Stomach (tissue), 9 donors: ENCODE data around the gene ZMPSTE24. TPM values are rescaled to one million over a fixed set of nuclear protein-coding genes. Genes with fewer than 3 reads are reported as not detected.

Experiments used
- DNase-seq, 2 donors: peaks; one replicate each; pipeline versions ENCODE4 v3.0.0 to v3.0.0-alpha.2; 2013 to 2019
- H3K27ac ChIP-seq, 5 donors: fragments of 200-600 bp in 4 of 5; sonication (generic) in 4 of 5; one replicate each; pipeline ENCODE4 v1.5.1; 2013 to 2019; ENCODE audit warnings: mild to moderate bottlenecking in 1 of 5, moderate library complexity in 1 of 5
- H3K27me3 ChIP-seq, 3 donors: fragments of 200-600 bp; sonication (generic); one replicate each; pipeline ENCODE4 v1.5.1; 2017 to 2019; ENCODE audit warnings: mixed run types in 1 of 3
- H3K36me3 ChIP-seq, 4 donors: fragments of 200-600 bp; sonication (generic); 1 replicate in 3 of 4; 2 replicates in 1 of 4; pipeline ENCODE4 v1.5.1; 2016 to 2019
- H3K4me1 ChIP-seq, 4 donors: fragments of 200-600 bp; sonication (generic); one replicate each; pipeline ENCODE4 v1.5.1; 2016 to 2019
- H3K4me3 ChIP-seq, 4 donors: fragments of 200-600 bp; sonication (generic) in 3 of 4; one replicate each; pipeline ENCODE4 v1.5.1; 2016 to 2019; ENCODE audit warnings: mild to moderate bottlenecking in 1 of 4
- H3K9me3 ChIP-seq, 4 donors: fragments of 200-600 bp; sonication (generic); one replicate each; pipeline ENCODE4 v1.5.1; 2016 to 2019
- EP300 ChIP-seq: sonication (generic); formaldehyde crosslinking; IDR thresholded peaks from one replicate; pipeline ENCODE4 v1.6.1; 2017; ENCODE audit warnings: antibody characterized with exemption
- POLR2A ChIP-seq, 4 donors: fragments of 450-650 bp; IDR thresholded peaks; one replicate each; pipeline ENCODE4 v1.6.1; 2016; ENCODE audit warnings: antibody characterized with exemption in 4 of 4, control low read depth in 2 of 4, mild to moderate bottlenecking in 1 of 4, moderate library complexity in 1 of 4
- POLR2AphosphoS5 ChIP-seq, 3 donors: sonication (generic); formaldehyde crosslinking; IDR thresholded peaks; one replicate each; pipeline ENCODE4 v1.6.1; 2016; ENCODE audit warnings: antibody characterized with exemption in 3 of 3
- WGBS, 5 donors: extraction: QIAGEN DNeasy Blood & Tissue Kit in 3 of 5; methylation state at CpG; one replicate each; pipeline versions ENCODE4 v1.1.5 to v1.1.7; 2013 to 2018; 5-methylcytosine and 5-hydroxymethylcytosine counted together
- intact Hi-C: fragments of 100-400 bp; cut with DNase I; formaldehyde crosslinking; loops from one replicate; pipeline ENCODE4 v1.15.1; 2023; ENCODE audit warnings: low total_unique reads
- polyA plus RNA-seq, 3 donors: library from polyadenylated mRNA; stranded (reverse); fragments of 200-250 nt; gene quantifications; one replicate each; pipeline ENCODE4 v1.2.3, GENCODE V29; 2013
- total RNA-seq, 5 donors: library from RNA; depleted of rRNA; stranded (reverse); fragments of >200 nt; gene quantifications; one replicate each; pipeline versions ENCODE4 v1.1.0 to v1.2.3, GENCODE V29; 2014 to 2016
- TF ChIP-seq, protein P1 (sequence below), 7 experiments: fragments of 450-650 bp in 4 of 7; fragments of 200-600 bp in 3 of 7; sonication (generic) in 3 of 7; IDR thresholded peaks; one replicate each; pipeline ENCODE4 v1.5.1; 2016 to 2019; ENCODE audit warnings: antibody characterized with exemption in 7 of 7, control low read depth in 2 of 7, mild to moderate bottlenecking in 1 of 7
- donor health status: healthy with polysubstance abuse.
- donor health status: Bipolar disorder and iron deficiency.
- donor health status: healthy.

Gene ZMPSTE24
- total and polyA plus RNA-seq, 8 donors: 7.8 to 67.7 (median 16.8) TPM

DNA sequence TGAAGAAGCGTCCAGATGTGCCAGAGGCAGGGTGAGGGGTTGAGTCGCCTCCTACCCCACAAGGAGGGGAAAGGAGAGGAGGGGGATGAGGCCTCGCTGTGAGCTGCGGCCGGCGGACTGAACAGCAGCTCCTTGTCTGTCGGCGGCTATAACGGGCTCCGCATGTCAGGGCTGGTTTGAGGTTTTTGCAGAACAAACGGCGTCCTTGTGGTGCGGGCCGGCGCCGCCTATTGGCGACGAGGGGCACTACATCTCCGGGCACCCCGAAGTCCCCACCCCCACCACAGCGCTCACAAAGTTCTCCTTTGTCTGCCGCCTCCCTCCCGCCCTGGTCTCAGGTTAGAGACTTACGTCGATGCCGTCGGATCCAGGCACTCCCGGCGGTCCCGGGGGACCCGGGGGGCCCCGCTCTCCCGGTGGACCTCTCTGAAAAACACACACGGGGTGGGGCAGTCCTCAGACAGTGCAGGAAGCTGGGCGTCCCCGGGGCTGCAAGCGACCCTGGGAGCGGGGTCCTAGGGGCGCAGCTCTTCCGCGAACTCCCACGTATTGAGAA is 57.3 kb downstream of the ZMPSTE24 start:
- peak; percentile 83 to 96 for DNase-seq
- Histone ChIP-seq H3K27me3 (peaks cover 4 to 46% (median 16%) of the 10 kb centered on the region in 3 donors), H3K36me3 (no peaks in the 10 kb centered on the region), H3K4me1 (peaks cover 24 to 47% (median 34%) of the 10 kb centered on the region in 4 donors), H3K4me3 (peak overlapping the region; percentile 43 to 71 (median 52)), H3K27ac (peak overlapping the region in 2 of 5 donors; percentile 2 to 24), H3K9me3 (no peaks in the 10 kb centered on the region)
- intact Hi-C loops: no loop called here
- no peak for TF ChIP-seq POLR2A (IDR thresholded peaks at IDR 0.05)
- TF ChIP-seq POLR2AphosphoS5 (IDR thresholded peaks at IDR 0.05): peak in 1 of 3 donors; percentile 35
- no peak for TF ChIP-seq EP300
- TF ChIP-seq, protein P1, sequence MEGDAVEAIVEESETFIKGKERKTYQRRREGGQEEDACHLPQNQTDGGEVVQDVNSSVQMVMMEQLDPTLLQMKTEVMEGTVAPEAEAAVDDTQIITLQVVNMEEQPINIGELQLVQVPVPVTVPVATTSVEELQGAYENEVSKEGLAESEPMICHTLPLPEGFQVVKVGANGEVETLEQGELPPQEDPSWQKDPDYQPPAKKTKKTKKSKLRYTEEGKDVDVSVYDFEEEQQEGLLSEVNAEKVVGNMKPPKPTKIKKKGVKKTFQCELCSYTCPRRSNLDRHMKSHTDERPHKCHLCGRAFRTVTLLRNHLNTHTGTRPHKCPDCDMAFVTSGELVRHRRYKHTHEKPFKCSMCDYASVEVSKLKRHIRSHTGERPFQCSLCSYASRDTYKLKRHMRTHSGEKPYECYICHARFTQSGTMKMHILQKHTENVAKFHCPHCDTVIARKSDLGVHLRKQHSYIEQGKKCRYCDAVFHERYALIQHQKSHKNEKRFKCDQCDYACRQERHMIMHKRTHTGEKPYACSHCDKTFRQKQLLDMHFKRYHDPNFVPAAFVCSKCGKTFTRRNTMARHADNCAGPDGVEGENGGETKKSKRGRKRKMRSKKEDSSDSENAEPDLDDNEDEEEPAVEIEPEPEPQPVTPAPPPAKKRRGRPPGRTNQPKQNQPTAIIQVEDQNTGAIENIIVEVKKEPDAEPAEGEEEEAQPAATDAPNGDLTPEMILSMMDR (IDR thresholded peaks at IDR 0.05): peak in 5 of 7 experiments; percentile 84 to 98 (median 95)
- 2 to 3% (median 2%) methylated on average over 21 to 42 of the region's 42 CpGs for WGBS, 5 donors

DNA sequence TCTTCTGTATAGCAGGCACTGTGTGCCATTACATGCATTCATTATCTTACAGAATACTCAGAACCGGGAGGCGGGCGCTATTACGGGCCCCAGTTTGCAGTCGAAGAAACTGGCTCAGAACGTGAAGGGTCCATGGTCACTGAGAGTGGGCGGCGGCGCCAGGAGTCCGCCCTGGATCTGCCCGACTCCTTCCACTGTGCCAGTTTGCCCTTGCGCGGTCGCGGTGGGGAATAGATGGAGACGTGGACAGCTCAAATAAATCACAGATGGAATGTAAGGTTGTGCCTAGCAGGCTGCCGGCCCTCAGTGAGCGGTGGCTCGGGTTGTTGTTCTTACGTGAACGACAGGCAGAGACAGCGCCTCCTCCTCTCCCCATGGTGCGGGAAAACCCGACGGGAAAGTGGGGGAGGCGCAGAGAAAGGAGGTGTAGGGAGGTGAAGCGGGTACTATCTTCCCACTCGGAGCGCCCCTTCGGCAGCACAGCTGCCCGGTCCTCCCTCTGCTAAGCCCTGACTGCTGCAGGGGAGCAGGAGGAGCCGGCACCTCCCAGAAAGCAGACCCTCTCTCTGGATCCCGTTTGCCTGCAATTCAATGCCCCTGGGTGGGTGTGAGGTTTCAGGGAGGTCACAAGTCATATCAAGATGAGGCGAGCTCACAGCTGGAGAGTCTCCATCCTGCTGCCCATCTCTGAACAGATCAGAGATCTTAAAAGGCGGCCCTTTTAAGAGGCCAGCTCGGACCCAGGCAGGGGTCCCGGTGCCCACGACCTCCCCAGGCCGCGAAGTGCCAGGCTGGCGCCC is 58.0 kb downstream of the ZMPSTE24 start:
- Histone ChIP-seq H3K4me3 (peak overlapping the region; percentile 43 to 71 (median 52)), H3K36me3 (no peaks in the 10 kb centered on the region), H3K27ac (peak overlapping the region in 2 of 5 donors; percentile 2 to 24), H3K4me1 (peaks cover 24 to 47% (median 34%) of the 10 kb centered on the region in 4 donors), H3K27me3 (peaks cover 4 to 51% (median 16%) of the 10 kb centered on the region in 3 donors), H3K9me3 (no peaks in the 10 kb centered on the region)
- 3 to 7% (median 4%) methylated on average over 31 to 41 of the region's 41 CpGs for WGBS, 5 donors
- intact Hi-C loops: no loop called here
- TF ChIP-seq EP300: no peak
- TF ChIP-seq POLR2AphosphoS5 (IDR thresholded peaks at IDR 0.05): no peak
- no peak for TF ChIP-seq POLR2A (IDR thresholded peaks at IDR 0.05)
- TF ChIP-seq, protein P1 (IDR thresholded peaks at IDR 0.05): no peak
- DNase-seq: peak in 1 of 2 donors; percentile 58

DNA sequence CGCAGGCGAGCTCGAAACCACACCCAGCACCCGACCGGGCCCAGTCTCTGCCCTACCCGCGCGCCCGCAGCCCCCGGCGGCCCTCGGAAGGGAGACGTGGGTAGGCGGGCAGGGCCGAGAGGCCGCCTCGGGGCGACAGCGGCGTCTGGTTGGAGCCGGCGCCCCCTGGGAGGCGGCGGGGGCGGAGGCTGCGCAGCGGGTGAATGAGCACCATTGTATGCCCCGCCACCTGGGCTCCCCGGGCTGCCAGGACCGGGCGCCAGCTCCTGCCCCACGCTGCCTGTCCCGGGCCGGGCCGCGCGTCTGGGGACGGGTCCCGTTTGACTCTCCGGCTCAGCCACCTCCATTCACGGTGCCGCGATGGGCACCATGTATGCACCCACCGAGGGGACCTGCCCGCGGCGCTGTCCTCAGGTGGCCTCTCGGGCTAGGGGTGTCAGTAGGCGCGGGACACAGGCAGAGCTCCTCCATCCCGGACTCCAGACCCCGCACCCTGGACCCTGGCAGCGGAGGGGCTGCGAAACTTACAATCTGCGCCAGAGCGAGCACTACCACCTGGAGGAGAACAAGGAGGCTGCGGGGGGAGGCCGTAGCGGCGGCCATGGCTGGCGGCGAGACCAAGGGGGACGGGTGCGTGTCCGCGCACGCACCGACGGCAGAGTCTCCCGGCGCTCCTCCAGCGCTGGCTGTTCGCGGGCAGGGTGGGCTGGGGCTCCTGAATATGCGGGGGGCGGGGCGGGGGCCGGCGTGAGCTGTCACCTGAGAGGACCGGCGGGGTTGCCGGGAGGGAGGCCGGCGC is 58.8 kb downstream of the ZMPSTE24 start, which contains the start of gene COL9A2:
Gene COL9A2 (minus strand): TSS at position 692 of the 799 bp plus-strand sequence. CDS start 89 bp downstream, at position 603.
- Histone ChIP-seq H3K4me1 (peaks cover 24 to 45% (median 34%) of the 10 kb centered on the region in 4 donors), H3K27me3 (peaks cover 4 to 51% (median 16%) of the 10 kb centered on the region in 3 donors), H3K27ac (peak within 1 kb of the TSS in 1 of 5 donors; percentile 24), H3K4me3 (peak within 1 kb of the TSS; percentile 43 to 71 (median 52)), H3K36me3 (no peaks in the 10 kb centered on the region), H3K9me3 (no peaks in the 10 kb centered on the region)
- TF ChIP-seq EP300 (no peak), POLR2AphosphoS5 (IDR thresholded peaks at IDR 0.05) (no peak), POLR2A (IDR thresholded peaks at IDR 0.05) (no peak)
- TF ChIP-seq, protein P1 (IDR thresholded peaks at IDR 0.05): peak in 2 of 7 experiments; percentile 5 to 12
- peak; percentile 54 to 88 for DNase-seq
- WGBS, 5 donors: 0 to 2% (median 1%) methylated on average over 1 to 84 of the region's 84 CpGs
- intact Hi-C loops: no loop called here
